Suprapubic skin (tissue), 4 donors: ENCODE results near the gene CECR2.

ENCODE experiments used
- EP300 ChIP-seq: sonication (generic); formaldehyde crosslinking; IDR thresholded peaks from one replicate; pipeline ENCODE4 v1.6.1; 2017; ENCODE audit warnings: antibody characterized with exemption
- POLR2A ChIP-seq, 2 donors: fragments of 450-650 bp; IDR thresholded peaks; one replicate each; pipeline ENCODE4 v1.6.1; 2017; ENCODE audit warnings: antibody characterized with exemption in 2 of 2, mild to moderate bottlenecking in 2 of 2, moderate library complexity in 2 of 2
- POLR2AphosphoS5 ChIP-seq, 3 donors: sonication (generic); formaldehyde crosslinking; IDR thresholded peaks; one replicate each; pipeline ENCODE4 v1.6.1; 2017; ENCODE audit warnings: antibody characterized with exemption in 3 of 3
- TF ChIP-seq, protein P1 (sequence below), 2 donors: fragments of 200-600 bp in 1 of 2; fragments of 450-650 bp in 1 of 2; sonication (generic) in 1 of 2; IDR thresholded peaks; one replicate each; pipeline ENCODE4 v1.5.1; 2016 to 2019; ENCODE audit warnings: antibody characterized with exemption in 2 of 2, mild to moderate bottlenecking in 1 of 2, moderate library complexity in 1 of 2

DNA sequence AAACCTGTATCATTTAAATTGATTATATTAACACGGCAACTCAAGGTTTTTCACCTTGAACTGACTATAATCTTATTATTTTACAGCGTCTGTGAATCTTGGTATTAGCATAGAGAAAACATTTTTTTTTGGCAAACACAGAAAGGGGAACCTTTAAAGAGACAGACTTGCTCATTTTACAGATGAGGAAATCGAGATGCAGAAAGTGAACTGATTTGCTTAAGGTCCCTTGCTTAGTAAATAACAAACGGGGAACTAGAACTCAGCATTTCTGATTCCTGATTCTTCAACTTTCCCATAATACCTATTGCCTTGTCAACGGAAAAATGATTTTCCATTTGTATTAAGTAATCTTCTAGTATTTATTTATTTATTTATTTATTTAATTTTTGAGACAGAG is 33.2 kb upstream of the CECR2 start:
- TF ChIP-seq, protein P1, sequence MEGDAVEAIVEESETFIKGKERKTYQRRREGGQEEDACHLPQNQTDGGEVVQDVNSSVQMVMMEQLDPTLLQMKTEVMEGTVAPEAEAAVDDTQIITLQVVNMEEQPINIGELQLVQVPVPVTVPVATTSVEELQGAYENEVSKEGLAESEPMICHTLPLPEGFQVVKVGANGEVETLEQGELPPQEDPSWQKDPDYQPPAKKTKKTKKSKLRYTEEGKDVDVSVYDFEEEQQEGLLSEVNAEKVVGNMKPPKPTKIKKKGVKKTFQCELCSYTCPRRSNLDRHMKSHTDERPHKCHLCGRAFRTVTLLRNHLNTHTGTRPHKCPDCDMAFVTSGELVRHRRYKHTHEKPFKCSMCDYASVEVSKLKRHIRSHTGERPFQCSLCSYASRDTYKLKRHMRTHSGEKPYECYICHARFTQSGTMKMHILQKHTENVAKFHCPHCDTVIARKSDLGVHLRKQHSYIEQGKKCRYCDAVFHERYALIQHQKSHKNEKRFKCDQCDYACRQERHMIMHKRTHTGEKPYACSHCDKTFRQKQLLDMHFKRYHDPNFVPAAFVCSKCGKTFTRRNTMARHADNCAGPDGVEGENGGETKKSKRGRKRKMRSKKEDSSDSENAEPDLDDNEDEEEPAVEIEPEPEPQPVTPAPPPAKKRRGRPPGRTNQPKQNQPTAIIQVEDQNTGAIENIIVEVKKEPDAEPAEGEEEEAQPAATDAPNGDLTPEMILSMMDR (IDR thresholded peaks at IDR 0.05), result no peak
- TF ChIP-seq POLR2A (IDR thresholded peaks at IDR 0.05), result no peak
- no peak for TF ChIP-seq EP300
- TF ChIP-seq POLR2AphosphoS5 (IDR thresholded peaks at IDR 0.05), result no peak
